NCI-H1694 (cell line): ENCODE results near the gene ARSG.
"Not testable (repeated sequence)": the region's sequence is repeated elsewhere in the genome, so short reads cannot be mapped to it uniquely, and the experiment has no call there.

Source experiments
- DNase-seq: peaks from one replicate; lab custom pipeline; 2025; lab: John Stamatoyannopoulos, UW

Gene ARSG

DNA sequence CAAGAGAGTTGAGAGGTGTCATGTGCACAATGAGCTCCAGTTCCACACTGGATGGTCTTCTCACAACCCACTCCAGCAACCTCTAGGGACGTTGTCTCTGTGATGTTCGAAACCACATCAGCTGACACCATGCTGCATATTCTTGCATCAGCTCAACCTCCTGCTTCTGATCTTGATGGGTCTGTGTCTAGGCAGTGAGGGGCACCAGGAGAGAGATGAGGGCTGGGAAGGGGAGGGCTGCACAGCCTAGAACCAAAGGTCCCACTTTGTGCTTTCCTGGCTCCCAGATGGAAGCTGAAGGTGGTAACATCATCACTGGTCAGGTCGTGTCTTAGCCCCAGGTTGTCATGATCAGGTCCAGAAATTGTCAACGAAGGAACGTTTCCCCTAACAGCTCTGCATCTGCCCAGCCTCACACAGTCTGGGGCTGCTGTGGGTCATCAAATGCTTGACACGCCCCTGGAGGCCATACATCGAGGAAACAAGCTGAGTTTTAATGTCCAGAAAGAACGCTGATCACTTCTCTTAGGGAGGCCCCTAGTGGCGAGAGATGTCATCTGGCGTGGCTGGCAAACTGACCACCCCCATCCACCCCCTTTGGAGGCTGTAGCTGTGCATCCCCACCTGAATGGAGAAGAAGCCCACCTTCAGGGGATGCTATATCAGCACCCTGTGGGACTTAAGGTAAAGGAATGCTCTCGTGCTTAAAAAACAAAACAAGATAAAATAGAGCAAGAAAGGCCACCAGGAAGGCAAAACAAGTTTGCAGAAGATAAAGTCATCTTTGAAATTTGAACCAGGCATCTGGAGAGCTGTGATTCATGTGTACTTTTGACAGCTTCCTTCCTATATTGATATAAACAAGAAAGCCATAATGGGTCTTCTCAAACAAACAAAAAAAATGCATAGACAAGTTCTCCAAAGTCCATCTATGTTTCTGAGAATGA is 107.7 kb downstream of the ARSG start:
- DNase-seq = no peak

DNA sequence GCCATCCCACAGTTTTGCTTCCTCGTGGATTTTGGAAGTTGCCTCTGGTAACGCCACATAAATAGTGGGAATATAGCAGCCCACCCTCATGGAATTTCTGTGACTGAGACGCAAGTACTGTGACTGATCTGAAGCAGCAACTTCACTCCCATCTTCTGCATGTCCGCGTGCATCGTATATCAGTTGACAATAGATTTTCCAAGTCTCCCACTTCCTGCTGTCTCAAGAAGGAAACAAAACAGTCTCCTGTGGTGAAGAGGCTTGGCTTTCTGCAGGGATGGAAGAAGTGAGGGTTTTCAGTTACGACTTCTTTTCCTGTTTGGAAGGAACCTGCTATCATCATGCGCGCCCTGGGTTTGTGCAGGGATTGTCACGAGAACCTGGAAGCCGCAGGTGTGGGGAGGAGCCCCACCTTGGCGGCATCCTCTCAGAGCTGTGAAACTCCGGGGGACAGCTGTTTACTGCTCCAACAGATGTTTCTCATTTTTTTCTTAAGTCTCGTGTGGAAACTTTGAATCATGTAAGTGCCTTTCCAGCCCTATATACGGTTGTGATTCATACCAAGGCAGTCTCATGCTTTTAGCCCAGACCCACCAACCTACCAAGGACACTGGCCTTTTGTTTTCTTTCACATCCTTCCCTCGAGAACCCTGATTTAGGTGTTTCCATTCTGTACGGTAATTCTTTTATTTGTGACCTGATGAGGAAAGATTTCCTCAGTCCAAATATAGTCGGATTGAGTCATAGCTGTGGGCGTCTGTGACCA is 108.5 kb downstream of the ARSG start:
- DNase-seq = no peak

DNA sequence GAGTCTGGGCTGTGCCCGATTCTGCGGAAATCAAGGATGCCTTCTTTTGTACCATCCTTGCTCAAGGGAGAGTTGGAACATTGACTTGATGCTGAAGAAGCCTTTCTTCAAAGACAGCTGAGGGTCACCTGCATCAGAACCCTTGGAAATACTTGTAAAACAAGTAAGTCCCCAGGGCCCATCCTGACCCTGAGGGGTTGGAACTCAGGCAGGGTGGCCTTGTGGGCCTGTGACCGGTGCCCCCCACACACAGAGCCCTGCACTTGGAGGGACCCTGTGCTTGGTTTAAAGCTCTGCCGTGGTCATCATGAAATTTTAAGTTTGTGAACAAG is 109.1 kb downstream of the ARSG start:
- DNase-seq = no peak

DNA sequence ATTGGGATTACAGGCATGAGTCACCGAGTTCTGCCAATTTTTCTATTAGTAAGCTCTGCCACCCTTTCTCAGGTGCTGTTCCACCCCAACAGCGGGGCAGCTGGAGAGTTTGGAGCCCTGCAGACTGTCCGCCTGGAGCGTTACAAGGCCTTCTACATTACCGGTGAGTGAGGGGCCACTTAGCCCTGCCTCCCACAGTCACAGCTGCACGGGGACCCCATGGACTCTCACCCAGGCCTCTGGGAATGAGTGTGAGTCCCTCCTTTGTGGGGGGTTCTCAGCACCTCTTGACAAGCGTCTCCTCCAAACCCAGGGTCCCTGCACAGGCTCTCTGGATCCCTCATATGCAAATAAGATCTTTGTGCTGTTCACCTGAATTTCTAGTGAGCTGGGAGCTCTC is 110.0 kb downstream of the ARSG start:
- no peak for DNase-seq

DNA sequence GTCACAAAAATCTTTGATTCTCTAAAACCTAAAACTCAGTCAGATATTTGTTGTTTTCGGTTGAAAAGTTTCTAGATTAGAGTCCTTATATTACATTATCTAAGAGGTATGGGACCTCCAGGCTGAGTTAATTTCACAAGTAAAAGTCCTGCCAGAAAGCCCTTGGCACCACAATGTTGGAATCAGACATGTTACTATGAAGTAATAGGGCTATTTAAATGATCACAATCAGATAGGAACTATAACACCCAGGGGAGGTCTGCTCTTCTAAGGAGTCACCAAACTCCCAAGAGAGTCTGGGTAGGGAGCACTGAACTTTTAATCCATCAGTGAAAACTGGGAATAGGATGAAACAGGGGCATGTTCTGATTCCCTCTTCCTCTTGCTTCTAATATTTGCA is 111.8 kb downstream of the ARSG start:
- DNase-seq = no peak

GRCh38 chr17:68403837-68404236 is 112.5 kb downstream of the ARSG start:
- DNase-seq = not testable (repeated sequence)

DNA sequence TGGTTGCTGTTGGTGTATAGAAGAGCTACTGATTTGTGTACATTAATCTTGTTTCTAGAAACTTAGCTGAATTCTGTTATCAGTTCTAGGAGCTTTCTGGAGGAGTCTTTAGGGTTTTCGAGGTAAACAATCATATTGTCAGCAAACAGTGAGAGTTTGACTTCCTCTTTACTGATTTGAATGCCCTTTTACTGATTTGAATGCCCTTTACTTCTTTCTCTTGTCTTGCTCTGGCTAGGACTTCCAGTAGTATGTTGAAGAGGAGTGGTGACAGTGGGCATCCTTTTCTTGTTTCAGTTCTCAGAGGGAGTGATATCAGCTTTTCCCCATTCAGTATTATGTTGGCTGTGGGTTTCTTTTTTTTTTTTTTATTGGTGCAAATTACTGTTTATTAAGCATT is 116.4 kb downstream of the ARSG start:
- not testable (repeated sequence) for DNase-seq

- DNase-seq = peak; percentile 25
These were observed 122.6 kb downstream of the ARSG start for GRCh38 chr17:68413597-68414560.

GRCh38 chr17:68414901-68415300 is 123.6 kb downstream of the ARSG start:
- not testable (repeated sequence) for DNase-seq

- no peak for DNase-seq
These were observed 126.0 kb downstream of the ARSG start for GRCh38 chr17:68417317-68417716.

- no peak for DNase-seq
These were observed 127.6 kb downstream of the ARSG start for GRCh38 chr17:68418876-68419275.

DNA sequence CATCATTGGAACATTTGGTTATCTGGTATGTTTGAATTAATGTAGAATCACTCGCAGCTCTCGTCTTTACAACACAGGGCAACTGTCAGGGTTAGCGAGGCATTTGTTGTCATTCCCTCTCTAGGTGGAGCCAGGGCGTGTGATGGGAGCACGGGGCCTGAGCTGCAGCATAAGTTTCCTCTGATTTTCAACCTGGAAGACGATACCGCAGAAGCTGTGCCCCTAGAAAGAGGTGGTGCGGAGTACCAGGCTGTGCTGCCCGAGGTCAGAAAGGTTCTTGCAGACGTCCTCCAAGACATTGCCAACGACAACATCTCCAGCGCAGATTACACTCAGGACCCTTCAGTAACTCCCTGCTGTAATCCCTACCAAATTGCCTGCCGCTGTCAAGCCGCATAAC is 128.8 kb downstream of the ARSG start:
- no peak for DNase-seq

DNA sequence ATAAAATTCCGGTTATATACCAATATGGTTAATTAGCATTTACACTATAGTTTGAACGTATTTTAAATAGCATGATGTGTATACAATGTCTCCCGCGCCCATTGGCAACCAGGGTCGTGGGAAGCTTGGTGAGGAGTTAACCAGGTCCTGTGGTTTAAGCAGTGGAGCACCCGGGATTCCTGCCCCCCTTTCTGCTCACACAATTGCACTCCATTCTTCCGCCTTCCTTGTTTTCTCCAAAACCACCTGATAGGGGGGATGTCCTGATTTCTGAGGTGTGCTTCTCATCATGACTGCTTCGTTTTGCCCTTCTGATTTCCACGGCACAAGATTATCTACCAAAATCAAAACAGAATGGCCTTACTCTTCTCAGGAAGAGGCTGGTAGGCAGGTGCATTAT is 130.2 kb downstream of the ARSG start:
- DNase-seq = no peak

DNA sequence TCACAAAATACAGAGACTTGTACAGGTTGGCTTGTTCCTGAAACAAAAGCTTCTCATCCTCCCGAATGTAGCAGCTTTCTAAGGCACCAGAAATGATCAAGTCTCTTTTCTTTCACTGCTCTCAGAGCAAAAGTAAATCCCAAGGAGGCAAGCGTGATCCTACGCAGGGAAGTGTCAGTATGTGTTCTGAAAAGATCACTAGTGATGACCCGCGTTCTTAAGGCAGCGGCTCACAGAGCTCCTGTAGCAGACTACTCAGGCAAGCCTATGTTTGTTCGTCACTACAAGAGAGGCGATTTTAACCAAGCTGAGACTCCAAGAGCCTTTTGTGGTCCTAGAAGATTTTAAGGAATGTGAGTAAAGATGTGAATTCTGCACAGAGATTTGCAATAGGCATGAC is 131.5 kb downstream of the ARSG start:
- no peak for DNase-seq

- DNase-seq = no peak
These were observed 132.0 kb downstream of the ARSG start for GRCh38 chr17:68423251-68423650.

- DNase-seq = no peak
These were observed 132.9 kb downstream of the ARSG start for GRCh38 chr17:68424203-68424602.

GRCh38 chr17:68424861-68425260 is 133.6 kb downstream of the ARSG start:
- no peak for DNase-seq

- DNase-seq = no peak
These were observed 134.7 kb downstream of the ARSG start for GRCh38 chr17:68425979-68426378.

DNA sequence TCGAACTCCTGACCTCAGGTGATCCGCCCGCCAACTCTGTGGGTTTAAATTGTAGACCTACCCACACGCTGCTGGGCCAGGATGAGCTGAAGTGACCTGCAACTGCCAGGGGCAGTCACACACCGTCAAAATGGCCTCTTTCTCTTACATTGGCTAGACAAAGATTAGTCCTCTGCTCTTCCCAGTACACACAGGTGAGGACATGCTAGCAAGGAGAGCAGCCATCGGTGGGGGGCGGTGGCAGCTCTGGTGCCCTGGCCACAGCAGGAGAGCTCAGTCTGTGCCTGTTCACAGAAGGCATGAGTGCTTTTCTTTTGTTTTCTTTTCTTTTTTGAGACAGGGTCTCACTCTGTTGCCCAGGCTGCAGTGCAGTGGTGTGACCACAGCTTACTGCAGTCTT is 136.3 kb downstream of the ARSG start:
- no peak for DNase-seq

- DNase-seq = no peak
These were observed 137.3 kb downstream of the ARSG start for GRCh38 chr17:68428498-68429172.

- no peak for DNase-seq
These were observed 138.6 kb downstream of the ARSG start for GRCh38 chr17:68429881-68430280.
